Progenitor cell of endocrine pancreas (in vitro differentiated cells): ENCODE results near the gene FXYD4. TPM values are rescaled to one million over a fixed set of nuclear protein-coding genes. Genes with fewer than 3 reads are reported as not detected.

Experiments
- DNase-seq: peaks from one replicate; pipeline ENCODE4 v3.0.0; 2021; ENCODE audit warnings: low spot score; ENCODE audit not compliant: unreplicated experiment
- H3K27ac Mint-ChIP-seq: 2 replicates; pipeline ENCODE4 v1.8.0; 2021; ENCODE audit warnings: mild to moderate bottlenecking, moderate library complexity, mixed read lengths
- H3K27me3 Mint-ChIP-seq: 2 replicates; pipeline ENCODE4 v1.8.0; 2021; ENCODE audit warnings: mixed read lengths
- H3K36me3 Mint-ChIP-seq: 2 replicates; pipeline ENCODE4 v1.8.0; 2022; ENCODE audit warnings: mixed read lengths; ENCODE audit not compliant: insufficient read depth
- H3K4me1 Mint-ChIP-seq: 2 replicates; pipeline ENCODE4 v1.8.0; 2021; ENCODE audit warnings: low read depth, mixed read lengths
- H3K4me3 Mint-ChIP-seq: 2 replicates; pipeline ENCODE4 v1.8.0; 2021; ENCODE audit warnings: low read depth, mild to moderate bottlenecking, moderate library complexity, mixed read lengths
- H3K9me3 Mint-ChIP-seq: 2 replicates; pipeline ENCODE4 v1.8.0; 2021; ENCODE audit warnings: low read depth, mixed read lengths
- CTCF ChIP-seq: fragments of 200-600 bp; sonication (generic); IDR thresholded peaks from one replicate; pipeline ENCODE4 v1.5.0; 2021; ENCODE audit warnings: antibody characterized with exemption, mild to moderate bottlenecking; ENCODE audit not compliant: unreplicated experiment
- total RNA-seq: library from RNA; stranded (reverse); gene quantifications from 2 replicates; pipeline ENCODE4 v1.2.1, GENCODE V29; 2021

The FXYD4 gene
- total RNA-seq, 1 donor from 2014 or later, result not detected

- H3K27ac Mint-ChIP-seq, result no peak overlapping the region
- no peak overlapping the region for H3K4me3 Mint-ChIP-seq
- peaks cover 4% of the 10 kb centered on the region for H3K4me1 Mint-ChIP-seq
- H3K36me3 Mint-ChIP-seq, result peaks cover 2% of the 10 kb centered on the region
- no peak for TF ChIP-seq CTCF
- no peaks in the 10 kb centered on the region for H3K9me3 Mint-ChIP-seq
- no peak for DNase-seq
- no peaks in the 10 kb centered on the region for H3K27me3 Mint-ChIP-seq
These were observed 53.0 kb downstream of the FXYD4 start for GRCh38 chr10:43424416-43424815.

Other genes with a start within 250 kb of the FXYD4 start
- 8.9 and 9.3 TPM in 2 replicates for gene CSGALNACT2, start 233.2 kb upstream of the FXYD4 start, total RNA-seq
- gene RASGEF1A, start 104.6 kb upstream of the FXYD4 start, total RNA-seq, result 1.2 and 2.2 TPM in 2 replicates
- gene HNRNPF, start 37.5 kb downstream of the FXYD4 start, total RNA-seq, result 211 and 221 TPM in 2 replicates
- 6.2 and 7.1 TPM in 2 replicates for gene ZNF487, start 65.5 kb downstream of the FXYD4 start, total RNA-seq
- 11.8 and 12.3 TPM in 2 replicates for gene ZNF239, start 203.0 kb downstream of the FXYD4 start, total RNA-seq
- gene ZNF485, start 234.8 kb downstream of the FXYD4 start, total RNA-seq, result 5.7 and 6.3 TPM in 2 replicates